ENCODE measurements around the gene CST3. TPM values are rescaled to one million over a fixed set of nuclear protein-coding genes. Genes with fewer than 3 reads are reported as not detected.

The CST3 gene
- polyA plus RNA-seq, 1 donor from 2014 or later = 54.6 TPM

GRCh38 chr20:23596579-23597250 lies 41.0 kb downstream of the CST3 start:
- H3K27me3 ChIP-seq (ENCODE audit: insufficient read depth, low read depth, low read length) = no peaks in the 10 kb centered on the region
- no peaks in the 10 kb centered on the region for H3K79me2 ChIP-seq (replicated peaks; ENCODE audit: insufficient read depth, low read length)
- H3K9me2 ChIP-seq (ENCODE audit: insufficient read depth, low read length) = no peaks in the 10 kb centered on the region
- H3K4me3 ChIP-seq (ENCODE audit: low read length) = no peak overlapping the region
- TF ChIP-seq MXI1 (conservative IDR thresholded peaks at IDR 0.05; ENCODE audit: poor library complexity, severe bottlenecking) (no peak), TAF1 (IDR thresholded peaks at IDR 0.05; ENCODE audit: low read depth) (no peak), REST (IDR thresholded peaks at IDR 0.05; ENCODE audit: borderline replicate concordance) (no peak), EZH2 (IDR thresholded peaks at IDR 0.05; ENCODE audit: borderline replicate concordance, insufficient read depth, low read length, poor library complexity, severe bottlenecking) (no peak), POLR2AphosphoS5 (IDR thresholded peaks at IDR 0.05) (no peak), SMC3 (conservative IDR thresholded peaks at IDR 0.05; ENCODE audit: poor library complexity) (no peak), EP300 (conservative IDR thresholded peaks at IDR 0.05; ENCODE audit: poor library complexity, severe bottlenecking) (no peak), RAD21 (conservative IDR thresholded peaks at IDR 0.05) (no peak)
- TF ChIP-seq, protein P1, sequence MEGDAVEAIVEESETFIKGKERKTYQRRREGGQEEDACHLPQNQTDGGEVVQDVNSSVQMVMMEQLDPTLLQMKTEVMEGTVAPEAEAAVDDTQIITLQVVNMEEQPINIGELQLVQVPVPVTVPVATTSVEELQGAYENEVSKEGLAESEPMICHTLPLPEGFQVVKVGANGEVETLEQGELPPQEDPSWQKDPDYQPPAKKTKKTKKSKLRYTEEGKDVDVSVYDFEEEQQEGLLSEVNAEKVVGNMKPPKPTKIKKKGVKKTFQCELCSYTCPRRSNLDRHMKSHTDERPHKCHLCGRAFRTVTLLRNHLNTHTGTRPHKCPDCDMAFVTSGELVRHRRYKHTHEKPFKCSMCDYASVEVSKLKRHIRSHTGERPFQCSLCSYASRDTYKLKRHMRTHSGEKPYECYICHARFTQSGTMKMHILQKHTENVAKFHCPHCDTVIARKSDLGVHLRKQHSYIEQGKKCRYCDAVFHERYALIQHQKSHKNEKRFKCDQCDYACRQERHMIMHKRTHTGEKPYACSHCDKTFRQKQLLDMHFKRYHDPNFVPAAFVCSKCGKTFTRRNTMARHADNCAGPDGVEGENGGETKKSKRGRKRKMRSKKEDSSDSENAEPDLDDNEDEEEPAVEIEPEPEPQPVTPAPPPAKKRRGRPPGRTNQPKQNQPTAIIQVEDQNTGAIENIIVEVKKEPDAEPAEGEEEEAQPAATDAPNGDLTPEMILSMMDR (IDR thresholded peaks at IDR 0.05; ENCODE audit: poor library complexity, severe bottlenecking) = no peak
- H3K9ac ChIP-seq (ENCODE audit: low read length) = no peak overlapping the region
- H3F3A ChIP-seq (ENCODE audit: insufficient read depth, low read length, poor library complexity, severe bottlenecking) = no peaks in the 10 kb centered on the region
- H3K4me2 ChIP-seq (ENCODE audit: low read length) = no peak overlapping the region
- H3K27ac ChIP-seq (ENCODE audit: low read length) = no peak overlapping the region
- no peaks in the 10 kb centered on the region for H3K9me3 ChIP-seq (ENCODE audit: low read length)
- H2AFZ ChIP-seq (ENCODE audit: low read depth, low read length) = no peak overlapping the region
- H3K36me3 ChIP-seq (ENCODE audit: insufficient read depth, low read length) = no peaks in the 10 kb centered on the region
- no peaks in the 10 kb centered on the region for H4K20me1 ChIP-seq (ENCODE audit: insufficient read depth)

- no peaks in the 10 kb centered on the region for H3K9me3 ChIP-seq (ENCODE audit: low read length)
- no peaks in the 10 kb centered on the region for H3K9me2 ChIP-seq (ENCODE audit: insufficient read depth, low read length)
- no peak overlapping the region for H2AFZ ChIP-seq (ENCODE audit: low read depth, low read length)
- H3K79me2 ChIP-seq (replicated peaks; ENCODE audit: insufficient read depth, low read length) = no peaks in the 10 kb centered on the region
- no peak overlapping the region for H3K9ac ChIP-seq (ENCODE audit: low read length)
- H4K20me1 ChIP-seq (ENCODE audit: insufficient read depth) = no peaks in the 10 kb centered on the region
- TF ChIP-seq MXI1 (conservative IDR thresholded peaks at IDR 0.05; ENCODE audit: poor library complexity, severe bottlenecking) = no peak
- TF ChIP-seq TAF1 (IDR thresholded peaks at IDR 0.05; ENCODE audit: low read depth) = no peak
- TF ChIP-seq SMC3 (conservative IDR thresholded peaks at IDR 0.05; ENCODE audit: poor library complexity) = no peak
- TF ChIP-seq RAD21 (conservative IDR thresholded peaks at IDR 0.05) = no peak
- TF ChIP-seq REST (IDR thresholded peaks at IDR 0.05; ENCODE audit: borderline replicate concordance) = no peak
- TF ChIP-seq POLR2AphosphoS5 (IDR thresholded peaks at IDR 0.05) = no peak
- no peak for TF ChIP-seq EP300 (conservative IDR thresholded peaks at IDR 0.05; ENCODE audit: poor library complexity, severe bottlenecking)
- TF ChIP-seq, protein P1 (IDR thresholded peaks at IDR 0.05; ENCODE audit: poor library complexity, severe bottlenecking) = no peak
- TF ChIP-seq EZH2 (IDR thresholded peaks at IDR 0.05; ENCODE audit: borderline replicate concordance, insufficient read depth, low read length, poor library complexity, severe bottlenecking) = no peak
- H3K36me3 ChIP-seq (ENCODE audit: insufficient read depth, low read length) = no peaks in the 10 kb centered on the region
- no peak overlapping the region for H3K4me3 ChIP-seq (ENCODE audit: low read length)
- H3K4me2 ChIP-seq (ENCODE audit: low read length) = no peak overlapping the region
- no peak overlapping the region for H3K27ac ChIP-seq (ENCODE audit: low read length)
- no peaks in the 10 kb centered on the region for H3F3A ChIP-seq (ENCODE audit: insufficient read depth, low read length, poor library complexity, severe bottlenecking)
- no peaks in the 10 kb centered on the region for H3K27me3 ChIP-seq (ENCODE audit: insufficient read depth, low read depth, low read length)
Measured at GRCh38 chr20:23595941-23596340, 41.8 kb downstream of the CST3 start.
